Panc1 (cell line): Measurements from ENCODE around the gene SLC38A9. TPM values are rescaled to one million over a fixed set of nuclear protein-coding genes. Genes with fewer than 3 reads are reported as not detected.

Experiments
- ATAC-seq: fragments of 200-7000 bp; cut with Tn5 transposase; 2 replicates; pipeline ENCODE4 v1.9.1; 2020; ENCODE audit warnings: mild to moderate bottlenecking, moderate library complexity
- BruUV-seq: library from RNA; stranded (reverse); fragments of 400-500 nt; replicated peaks from 2 replicates; lab custom pipeline; 2021; lab: Mats Ljungman, UMichigan
- CTCF ChIA-PET: fragments of 300-600 bp; sonication (Branson Sonifier 250); formaldehyde crosslinking; loops from one replicate; lab custom pipeline; 2022; ENCODE audit warnings: antibody characterized with exemption; lab: Charles Lee
- POLR2A ChIA-PET: fragments of 300-600 bp; sonication (Branson Sonifier 250); formaldehyde crosslinking; loops from one replicate; lab custom pipeline; 2022; ENCODE audit warnings: antibody characterized with exemption; lab: Charles Lee
- DNase-seq: peaks from one replicate; pipeline ENCODE4 v3.0.0-alpha.2; 2010; ENCODE audit warnings: low read depth, low spot score
- H3K27ac ChIP-seq: 2 replicates; pipeline ENCODE4 v1.5.1; 2011; ENCODE audit warnings: mild to moderate bottlenecking, low read length, inconsistent platforms
- H3K27me3 ChIP-seq: fragments of 200-500 bp; sonication (Bioruptor generic); 2 replicates; pipeline ENCODE4 v1.6.0; 2014; ENCODE audit warnings: low read length, inconsistent platforms; ENCODE audit not compliant: control insufficient read depth, insufficient read depth
- H3K36me3 ChIP-seq: fragments of 200-500 bp; sonication (Bioruptor generic); 2 replicates; pipeline ENCODE4 v1.5.1; 2014; ENCODE audit warnings: inconsistent platforms, mild to moderate bottlenecking, low read length, moderate library complexity; ENCODE audit not compliant: control insufficient read depth, insufficient read depth
- H3K4me1 ChIP-seq: 2 replicates; pipeline ENCODE4 v1.5.1; 2011; ENCODE audit warnings: inconsistent platforms, mild to moderate bottlenecking, low read length, moderate library complexity; ENCODE audit not compliant: control insufficient read depth, insufficient read depth
- H3K4me3 ChIP-seq, 2 experiments: 2 replicates each; pipeline ENCODE4 v1.5.1; 2011 to 2012; ENCODE audit warnings: low read depth in 2 of 2, low read length in 2 of 2, mild to moderate bottlenecking in 2 of 2, inconsistent platforms in 1 of 2, moderate library complexity in 1 of 2
- H3K9me3 ChIP-seq: fragments of 200-500 bp; sonication (Bioruptor generic); 2 replicates; pipeline ENCODE4 v1.5.1; 2014; ENCODE audit warnings: low read depth, mild to moderate bottlenecking, inconsistent platforms, low read length, moderate library complexity; ENCODE audit not compliant: control insufficient read depth, insufficient read depth
- CTCF ChIP-seq: fragments of 450-650 bp; IDR thresholded peaks from 2 replicates; pipeline ENCODE4 v1.5.1; 2017; ENCODE audit warnings: mild to moderate bottlenecking
- POLR2AphosphoS5 ChIP-seq: IDR thresholded peaks from 2 replicates; pipeline ENCODE4 v1.6.1; 2012; ENCODE audit warnings: mild to moderate bottlenecking, low read depth, low read length, moderate library complexity
- SIN3A ChIP-seq: IDR thresholded peaks from 2 replicates; pipeline ENCODE4 v1.6.1; 2012; ENCODE audit warnings: low read depth, mild to moderate bottlenecking, low read length, moderate library complexity, borderline replicate concordance; ENCODE audit not compliant: insufficient read depth
- TCF7L2 ChIP-seq: IDR thresholded peaks from 2 replicates; pipeline ENCODE4 v1.6.1; 2011; ENCODE audit warnings: mild to moderate bottlenecking, low read depth, low read length, inconsistent platforms
- in situ Hi-C: cut with HindIII; loops from 2 replicates; pipeline ENCODE4 v1.10.0; 2016; ENCODE audit warnings: low sequenced_read_pairs, low pct_unique_long_range_greater_than_20kb
- intact Hi-C: fragments of 100-400 bp; cut with micrococcal nuclease; formaldehyde crosslinking; loops from one replicate; pipeline ENCODE4 v1.10.0; 2022; ENCODE audit not compliant: unreplicated experiment
- total RNA-seq: library from RNA; stranded (reverse); gene quantifications from one replicate; pipeline ENCODE4 v1.2.1, GENCODE V29; 2021; ENCODE audit not compliant: unreplicated experiment
- TF ChIP-seq, protein P1 (sequence below), 2 experiments: IDR thresholded peaks; 2 replicates each; pipeline ENCODE4 v1.6.1; 2011 to 2012; ENCODE audit warnings: low read depth in 2 of 2, control low read depth in 1 of 2, low read length in 1 of 2, mild to moderate bottlenecking in 1 of 2, moderate library complexity in 1 of 2; ENCODE audit not compliant: insufficient read depth in 1 of 2

Gene SLC38A9
- total RNA-seq, 1 experiment from 2014 or later = 12.8 TPM

GRCh38 chr5:55708732-55709131, 3.4 kb downstream of the SLC38A9 start:
- Histone ChIP-seq H3K4me1 (no peaks in the 10 kb centered on the region), H3K4me3 (no peak overlapping the region), H3K9me3 (no peaks in the 10 kb centered on the region), H3K36me3 (no peaks in the 10 kb centered on the region; the same call in 1 of the 2 replicates), H3K27me3 (no peaks in the 10 kb centered on the region), H3K27ac (no peak overlapping the region)
- ATAC-seq = no peak
- in situ Hi-C loops = no loop called here
- CTCF ChIA-PET = no interaction called here
- DNase-seq = no peak
- BruUV-seq = no TSS peak
- TF ChIP-seq, protein P1, sequence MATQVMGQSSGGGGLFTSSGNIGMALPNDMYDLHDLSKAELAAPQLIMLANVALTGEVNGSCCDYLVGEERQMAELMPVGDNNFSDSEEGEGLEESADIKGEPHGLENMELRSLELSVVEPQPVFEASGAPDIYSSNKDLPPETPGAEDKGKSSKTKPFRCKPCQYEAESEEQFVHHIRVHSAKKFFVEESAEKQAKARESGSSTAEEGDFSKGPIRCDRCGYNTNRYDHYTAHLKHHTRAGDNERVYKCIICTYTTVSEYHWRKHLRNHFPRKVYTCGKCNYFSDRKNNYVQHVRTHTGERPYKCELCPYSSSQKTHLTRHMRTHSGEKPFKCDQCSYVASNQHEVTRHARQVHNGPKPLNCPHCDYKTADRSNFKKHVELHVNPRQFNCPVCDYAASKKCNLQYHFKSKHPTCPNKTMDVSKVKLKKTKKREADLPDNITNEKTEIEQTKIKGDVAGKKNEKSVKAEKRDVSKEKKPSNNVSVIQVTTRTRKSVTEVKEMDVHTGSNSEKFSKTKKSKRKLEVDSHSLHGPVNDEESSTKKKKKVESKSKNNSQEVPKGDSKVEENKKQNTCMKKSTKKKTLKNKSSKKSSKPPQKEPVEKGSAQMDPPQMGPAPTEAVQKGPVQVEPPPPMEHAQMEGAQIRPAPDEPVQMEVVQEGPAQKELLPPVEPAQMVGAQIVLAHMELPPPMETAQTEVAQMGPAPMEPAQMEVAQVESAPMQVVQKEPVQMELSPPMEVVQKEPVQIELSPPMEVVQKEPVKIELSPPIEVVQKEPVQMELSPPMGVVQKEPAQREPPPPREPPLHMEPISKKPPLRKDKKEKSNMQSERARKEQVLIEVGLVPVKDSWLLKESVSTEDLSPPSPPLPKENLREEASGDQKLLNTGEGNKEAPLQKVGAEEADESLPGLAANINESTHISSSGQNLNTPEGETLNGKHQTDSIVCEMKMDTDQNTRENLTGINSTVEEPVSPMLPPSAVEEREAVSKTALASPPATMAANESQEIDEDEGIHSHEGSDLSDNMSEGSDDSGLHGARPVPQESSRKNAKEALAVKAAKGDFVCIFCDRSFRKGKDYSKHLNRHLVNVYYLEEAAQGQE (IDR thresholded peaks at IDR 0.05; ENCODE audit: insufficient read depth in 1 of 2, low read depth in 2 of 2, low read length in 1 of 2) = no peak
- TF ChIP-seq SIN3A = no peak
- TF ChIP-seq CTCF = no peak
- TF ChIP-seq TCF7L2 = no peak
- no peak for TF ChIP-seq POLR2AphosphoS5
- intact Hi-C loops = no loop called here
- POLR2A ChIA-PET = no interaction called here

- Histone ChIP-seq H3K27me3 (no peaks in the 10 kb centered on the region), H3K4me3 (no peak overlapping the region), H3K4me1 (no peaks in the 10 kb centered on the region), H3K36me3 (no peaks in the 10 kb centered on the region), H3K9me3 (no peaks in the 10 kb centered on the region), H3K27ac (no peak overlapping the region)
- CTCF ChIA-PET = no interaction called here
- TF ChIP-seq, protein P1 (IDR thresholded peaks at IDR 0.05; ENCODE audit: insufficient read depth in 1 of 2, low read depth in 2 of 2, low read length in 1 of 2) = no peak
- no peak for TF ChIP-seq TCF7L2
- no peak for TF ChIP-seq POLR2AphosphoS5
- no TSS peak for BruUV-seq
- in situ Hi-C loops (no loop called here), intact Hi-C loops (no loop called here)
- DNase-seq = no peak
- ATAC-seq = no peak
- POLR2A ChIA-PET = no interaction called here
These were observed 5.9 kb downstream of the SLC38A9 start for GRCh38 chr5:55706230-55706629.
